ENCODE results near the gene BRCA1.

GRCh38 chr17:43033948-43034881 lies 90.9 kb downstream of the BRCA1 start:
- TF ChIP-seq CTCF (IDR thresholded peaks at IDR 0.05) = no peak
- TF ChIP-seq POLR2A (IDR thresholded peaks at IDR 0.05) = no peak

Measured in esophagus squamous epithelium (tissue), 4 donors.